Lower lobe of right lung (tissue), 2 donors: ENCODE measurements around the gene ACOT12. TPM values are rescaled to one million over a fixed set of nuclear protein-coding genes. Genes with fewer than 3 reads are reported as not detected.

Experiments used
- ATAC-seq, 2 donors: fragments of 200-7000 bp; cut with Tn5 transposase; one replicate each; pipeline ENCODE4 v1.9.1; 2020 to 2022; ENCODE audit warnings: mild to moderate bottlenecking in 2 of 2, moderate library complexity in 2 of 2
- DNase-seq: peaks from one replicate; pipeline ENCODE4 v3.0.0-alpha.2; 2020
- H3K27ac ChIP-seq: fragments of 200-600 bp; one replicate; pipeline ENCODE4 v1.8.0; 2022
- H3K27me3 ChIP-seq: fragments of 200-600 bp; one replicate; pipeline ENCODE4 v1.8.0; 2022; ENCODE audit warnings: low read depth
- H3K36me3 ChIP-seq: fragments of 200-600 bp; one replicate; pipeline ENCODE4 v1.8.0; 2022; ENCODE audit warnings: mild to moderate bottlenecking
- H3K4me1 ChIP-seq: fragments of 200-600 bp; one replicate; pipeline ENCODE4 v1.8.0; 2022
- H3K4me3 ChIP-seq: fragments of 200-600 bp; one replicate; pipeline ENCODE4 v1.8.0; 2022; ENCODE audit warnings: mild to moderate bottlenecking
- H3K9me3 ChIP-seq: fragments of 200-600 bp; one replicate; pipeline ENCODE4 v1.8.0; 2022
- CTCF ChIP-seq: fragments of 200-600 bp; IDR thresholded peaks from one replicate; pipeline ENCODE4 v1.8.0; 2022; ENCODE audit warnings: antibody characterized with exemption, mild to moderate bottlenecking
- intact Hi-C: fragments of 100-400 bp; cut with DNase I; formaldehyde crosslinking; loops from one replicate; pipeline ENCODE4 v1.11.0; 2022
- total RNA-seq: library from RNA; stranded (reverse); fragmentation: NEBNext Ultra II Directional; extraction: Animal tissue kit (Norgen Biotek cat#: 25700); gene quantifications from one replicate; pipeline ENCODE4 v1.2.1, GENCODE V29; 2021
- donor health status: DM: no; HTN: yes; CAD: no; lungs with severe emphysema.

Gene ACOT12
- total RNA-seq, 1 donor from 2014 or later: not detected

- Histone ChIP-seq H3K36me3 (no peaks in the 10 kb centered on the region), H3K9me3 (no peaks in the 10 kb centered on the region), H3K4me1 (no peaks in the 10 kb centered on the region), H3K4me3 (no peak overlapping the region), H3K27me3 (peaks cover 3% of the 10 kb centered on the region), H3K27ac (no peak overlapping the region)
- no peak for TF ChIP-seq CTCF
- ATAC-seq (no peak), DNase-seq (no peak)
- intact Hi-C loops: no loop called here
Observed at GRCh38 chr5:81400375-81400774, 6.4 kb upstream of the ACOT12 start.

- H3K4me1 ChIP-seq: peaks cover 9% of the 10 kb centered on the region
- H3K36me3 ChIP-seq: no peaks in the 10 kb centered on the region
- H3K27me3 ChIP-seq: peaks cover 19% of the 10 kb centered on the region
- no peak for ATAC-seq
- H3K9me3 ChIP-seq: no peaks in the 10 kb centered on the region
- no peak overlapping the region for H3K27ac ChIP-seq
- intact Hi-C loops: no loop called here
- TF ChIP-seq CTCF: no peak
- DNase-seq: no peak
- no peak overlapping the region for H3K4me3 ChIP-seq
Observed at GRCh38 chr5:81398741-81399140, 4.8 kb upstream of the ACOT12 start.

GRCh38 chr5:81397176-81397575 is 3.2 kb upstream of the ACOT12 start:
- ATAC-seq (no peak), DNase-seq (no peak)
- H3K36me3 ChIP-seq: no peaks in the 10 kb centered on the region
- intact Hi-C loops: no loop called here
- no peak for TF ChIP-seq CTCF
- no peak overlapping the region for H3K27ac ChIP-seq
- no peak overlapping the region for H3K4me3 ChIP-seq
- H3K4me1 ChIP-seq: peaks cover 15% of the 10 kb centered on the region
- no peaks in the 10 kb centered on the region for H3K9me3 ChIP-seq
- H3K27me3 ChIP-seq: peaks cover 34% of the 10 kb centered on the region

- intact Hi-C loops: no loop called here
- Histone ChIP-seq H3K9me3 (no peaks in the 10 kb centered on the region), H3K27ac (no peak overlapping the region), H3K4me1 (peaks cover 15% of the 10 kb centered on the region), H3K27me3 (peaks cover 47% of the 10 kb centered on the region), H3K4me3 (no peak overlapping the region), H3K36me3 (no peaks in the 10 kb centered on the region)
- DNase-seq: no peak
- ATAC-seq: no peak
- TF ChIP-seq CTCF: no peak
Observed at GRCh38 chr5:81395262-81395661, 1.3 kb upstream of the ACOT12 start.

GRCh38 chr5:81393430-81393782 is 528 bp downstream of the ACOT12 start:
- peaks cover 57% of the 10 kb centered on the region for H3K27me3 ChIP-seq
- DNase-seq (no peak), ATAC-seq (no peak)

More at GRCh38 chr5:81393430-81393782, 528 bp downstream of the ACOT12 start:
- Histone ChIP-seq H3K36me3 (no peaks in the 10 kb centered on the region), H3K4me1 (peaks cover 15% of the 10 kb centered on the region), H3K4me3 (peak overlapping the region; percentile 46), H3K27ac (no peak overlapping the region), H3K9me3 (no peaks in the 10 kb centered on the region)
- TF ChIP-seq CTCF: no peak
- intact Hi-C loops: no loop called here
